Stomach (tissue), 9 donors: ENCODE measurements around the gene TLR6. TPM values are rescaled to one million over a fixed set of nuclear protein-coding genes. Genes with fewer than 3 reads are reported as not detected.

Experiments used
- DNase-seq, 2 donors: peaks; one replicate each; pipeline versions ENCODE4 v3.0.0 to v3.0.0-alpha.2; 2013 to 2019
- H3K27ac ChIP-seq, 5 donors: fragments of 200-600 bp in 4 of 5; sonication (generic) in 4 of 5; one replicate each; pipeline ENCODE4 v1.5.1; 2013 to 2019; ENCODE audit warnings: mild to moderate bottlenecking in 1 of 5, moderate library complexity in 1 of 5
- H3K27me3 ChIP-seq, 3 donors: fragments of 200-600 bp; sonication (generic); one replicate each; pipeline ENCODE4 v1.5.1; 2017 to 2019; ENCODE audit warnings: mixed run types in 1 of 3
- H3K36me3 ChIP-seq, 4 donors: fragments of 200-600 bp; sonication (generic); 1 replicate in 3 of 4; 2 replicates in 1 of 4; pipeline ENCODE4 v1.5.1; 2016 to 2019
- H3K4me1 ChIP-seq, 4 donors: fragments of 200-600 bp; sonication (generic); one replicate each; pipeline ENCODE4 v1.5.1; 2016 to 2019
- H3K4me3 ChIP-seq, 4 donors: fragments of 200-600 bp; sonication (generic) in 3 of 4; one replicate each; pipeline ENCODE4 v1.5.1; 2016 to 2019; ENCODE audit warnings: mild to moderate bottlenecking in 1 of 4
- H3K9me3 ChIP-seq, 4 donors: fragments of 200-600 bp; sonication (generic); one replicate each; pipeline ENCODE4 v1.5.1; 2016 to 2019
- CTCF ChIP-seq, 7 experiments: fragments of 450-650 bp in 4 of 7; fragments of 200-600 bp in 3 of 7; sonication (generic) in 3 of 7; IDR thresholded peaks; one replicate each; pipeline ENCODE4 v1.5.1; 2016 to 2019; ENCODE audit warnings: antibody characterized with exemption in 7 of 7, control low read depth in 2 of 7, mild to moderate bottlenecking in 1 of 7
- EP300 ChIP-seq: sonication (generic); formaldehyde crosslinking; IDR thresholded peaks from one replicate; pipeline ENCODE4 v1.6.1; 2017; ENCODE audit warnings: antibody characterized with exemption
- POLR2A ChIP-seq, 4 donors: fragments of 450-650 bp; IDR thresholded peaks; one replicate each; pipeline ENCODE4 v1.6.1; 2016; ENCODE audit warnings: antibody characterized with exemption in 4 of 4, control low read depth in 2 of 4, mild to moderate bottlenecking in 1 of 4, moderate library complexity in 1 of 4
- POLR2AphosphoS5 ChIP-seq, 3 donors: sonication (generic); formaldehyde crosslinking; IDR thresholded peaks; one replicate each; pipeline ENCODE4 v1.6.1; 2016; ENCODE audit warnings: antibody characterized with exemption in 3 of 3
- WGBS, 5 donors: extraction: QIAGEN DNeasy Blood & Tissue Kit in 3 of 5; methylation state at CpG; one replicate each; pipeline versions ENCODE4 v1.1.5 to v1.1.7; 2013 to 2018; 5-methylcytosine and 5-hydroxymethylcytosine counted together
- intact Hi-C: fragments of 100-400 bp; cut with DNase I; formaldehyde crosslinking; loops from one replicate; pipeline ENCODE4 v1.15.1; 2023; ENCODE audit warnings: low total_unique reads
- polyA plus RNA-seq, 3 donors: library from polyadenylated mRNA; stranded (reverse); fragments of 200-250 nt; gene quantifications; one replicate each; pipeline ENCODE4 v1.2.3, GENCODE V29; 2013
- total RNA-seq, 5 donors: library from RNA; depleted of rRNA; stranded (reverse); fragments of >200 nt; gene quantifications; one replicate each; pipeline versions ENCODE4 v1.1.0 to v1.2.3, GENCODE V29; 2014 to 2016
- donor health status: healthy with polysubstance abuse.
- donor health status: Bipolar disorder and iron deficiency.
- donor health status: healthy.

TLR6 gene
- total and polyA plus RNA-seq, 8 donors: 0.19 to 29.0 (median 1.9) TPM; not detected in 2

GRCh38 chr4:38829237-38829636 is 27.4 kb downstream of the TLR6 start:
- Histone ChIP-seq H3K4me1 (no peaks in the 10 kb centered on the region), H3K9me3 (peaks cover 0 to 5% (median under 1%) of the 10 kb centered on the region in 4 donors), H3K36me3 (no peaks in the 10 kb centered on the region), H3K4me3 (no peak overlapping the region), H3K27ac (no peak overlapping the region), H3K27me3 (no peaks in the 10 kb centered on the region)
- WGBS, 5 donors: 77 to 86% (median 84%) methylated on average over 5 of the region's 5 CpGs
- no peak for TF ChIP-seq POLR2A (IDR thresholded peaks at IDR 0.05)
- no peak for TF ChIP-seq POLR2AphosphoS5 (IDR thresholded peaks at IDR 0.05)
- no peak for TF ChIP-seq EP300
- TF ChIP-seq CTCF (IDR thresholded peaks at IDR 0.05): no peak
- intact Hi-C loops: no loop called here
- DNase-seq: no peak

GRCh38 chr4:38823766-38824165 is 32.9 kb downstream of the TLR6 start:
- no peak overlapping the region for H3K4me3 ChIP-seq
- no peaks in the 10 kb centered on the region for H3K27me3 ChIP-seq
- no peak for DNase-seq
- H3K4me1 ChIP-seq: no peaks in the 10 kb centered on the region
- WGBS, 5 donors: 85 to 97% (median 94%) methylated on average over 14 to 27 of the region's 27 CpGs
- intact Hi-C loops: no loop called here
- H3K27ac ChIP-seq: no peak overlapping the region
- peaks cover 0 to 11% (median 6%) of the 10 kb centered on the region in 4 donors for H3K9me3 ChIP-seq
- H3K36me3 ChIP-seq: no peaks in the 10 kb centered on the region
- no peak for TF ChIP-seq CTCF (IDR thresholded peaks at IDR 0.05)
- TF ChIP-seq POLR2A (IDR thresholded peaks at IDR 0.05): no peak
- TF ChIP-seq EP300: no peak
- no peak for TF ChIP-seq POLR2AphosphoS5 (IDR thresholded peaks at IDR 0.05)

- intact Hi-C loops: no loop called here
- H3K4me1 ChIP-seq: no peaks in the 10 kb centered on the region
- no peaks in the 10 kb centered on the region for H3K27me3 ChIP-seq
- 79 to 87% (median 84%) methylated on average over 5 of the region's 5 CpGs for WGBS, 5 donors
- no peak for DNase-seq
- TF ChIP-seq POLR2AphosphoS5 (IDR thresholded peaks at IDR 0.05) (no peak), CTCF (IDR thresholded peaks at IDR 0.05) (no peak), EP300 (no peak), POLR2A (IDR thresholded peaks at IDR 0.05) (no peak)
- H3K4me3 ChIP-seq: no peak overlapping the region
- peaks cover 0 to 11% (median 6%) of the 10 kb centered on the region in 4 donors for H3K9me3 ChIP-seq
- no peak overlapping the region for H3K27ac ChIP-seq
- H3K36me3 ChIP-seq: no peaks in the 10 kb centered on the region
These were observed 33.8 kb downstream of the TLR6 start for GRCh38 chr4:38822748-38823303.

- TF ChIP-seq EP300 (no peak), CTCF (IDR thresholded peaks at IDR 0.05) (no peak), POLR2A (IDR thresholded peaks at IDR 0.05) (no peak), POLR2AphosphoS5 (IDR thresholded peaks at IDR 0.05) (no peak)
- intact Hi-C loops: no loop called here
- no peak for DNase-seq
- no peaks in the 10 kb centered on the region for H3K36me3 ChIP-seq
- H3K27ac ChIP-seq: no peak overlapping the region
- H3K27me3 ChIP-seq: no peaks in the 10 kb centered on the region
- no peak overlapping the region for H3K4me3 ChIP-seq
- 81 to 98% (median 95%) methylated on average over 3 of the region's 3 CpGs for WGBS, 5 donors
- no peaks in the 10 kb centered on the region for H3K4me1 ChIP-seq
- H3K9me3 ChIP-seq: peaks cover 0 to 11% (median 6%) of the 10 kb centered on the region in 4 donors
These were observed 34.9 kb downstream of the TLR6 start for GRCh38 chr4:38821739-38822138.
